ENCODE measurements around the gene STARD3.

Gene STARD3

GRCh38 chr17:39661744-39662541 is 25.0 kb downstream of the STARD3 start:
- no peak for DNase-seq

DNA sequence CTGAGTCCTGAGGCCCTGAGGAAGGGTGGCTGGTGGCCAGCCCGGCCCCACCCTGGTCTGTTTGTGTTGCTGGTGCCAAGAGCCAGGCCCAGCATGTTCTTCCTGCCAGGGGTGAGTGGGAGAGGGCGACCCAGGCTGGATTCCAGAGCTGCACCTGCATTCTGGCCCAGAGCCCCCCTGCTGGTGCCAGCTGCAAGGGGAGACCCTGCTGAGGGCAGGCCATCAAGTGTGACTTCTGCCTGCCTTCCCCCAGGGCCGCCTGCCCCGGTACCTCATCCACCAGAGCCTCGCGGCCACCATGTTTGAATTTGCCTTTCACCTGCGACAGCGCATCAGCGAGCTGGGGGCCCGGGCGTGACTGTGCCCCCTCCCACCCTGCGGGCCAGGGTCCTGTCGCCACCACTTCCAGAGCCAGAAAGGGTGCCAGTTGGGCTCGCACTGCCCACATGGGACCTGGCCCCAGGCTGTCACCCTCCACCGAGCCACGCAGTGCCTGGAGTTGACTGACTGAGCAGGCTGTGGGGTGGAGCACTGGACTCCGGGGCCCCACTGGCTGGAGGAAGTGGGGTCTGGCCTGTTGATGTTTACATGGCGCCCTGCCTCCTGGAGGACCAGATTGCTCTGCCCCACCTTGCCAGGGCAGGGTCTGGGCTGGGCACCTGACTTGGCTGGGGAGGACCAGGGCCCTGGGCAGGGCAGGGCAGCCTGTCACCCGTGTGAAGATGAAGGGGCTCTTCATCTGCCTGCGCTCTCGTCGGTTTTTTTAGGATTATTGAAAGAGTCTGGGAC is 25.8 kb downstream of the STARD3 start:
- no peak for DNase-seq

- DNase-seq = peak; percentile 45
Measured at GRCh38 chr17:39663340-39663687, 26.4 kb downstream of the STARD3 start.

- DNase-seq = peak; percentile 59
Measured at GRCh38 chr17:39663688-39664580, 27.0 kb downstream of the STARD3 start.

GRCh38 chr17:39664581-39665561 is 27.9 kb downstream of the STARD3 start, which contains the start of gene TCAP:
Gene TCAP, plus strand, starts transcription at chr17:39665349. Its CDS starts 11 bp downstream, at chr17:39665360.
- peak; percentile 54 for DNase-seq

GRCh38 chr17:39665642-39666224 is 28.8 kb downstream of the STARD3 start:
- peak; percentile 68 for DNase-seq

DNA sequence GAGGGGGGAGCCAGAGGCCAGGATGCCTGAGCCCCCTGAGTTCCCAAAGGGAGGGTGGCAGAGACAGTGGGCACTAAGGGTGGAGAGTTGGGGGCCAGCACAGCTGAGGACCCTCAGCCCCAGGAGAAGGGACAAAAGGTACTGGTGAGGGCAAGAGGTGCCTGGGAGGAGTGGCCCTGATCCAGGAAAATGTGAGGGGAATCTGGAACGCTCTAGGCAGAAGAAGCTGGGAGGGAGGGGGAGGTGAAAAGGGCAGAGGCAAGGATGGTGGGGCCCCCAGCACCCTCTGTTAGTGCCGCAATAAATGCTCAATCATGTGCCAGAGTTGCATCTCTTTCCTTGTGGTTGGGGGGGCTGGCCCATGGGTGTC is 29.3 kb downstream of the STARD3 start:
- no peak for DNase-seq

DNA sequence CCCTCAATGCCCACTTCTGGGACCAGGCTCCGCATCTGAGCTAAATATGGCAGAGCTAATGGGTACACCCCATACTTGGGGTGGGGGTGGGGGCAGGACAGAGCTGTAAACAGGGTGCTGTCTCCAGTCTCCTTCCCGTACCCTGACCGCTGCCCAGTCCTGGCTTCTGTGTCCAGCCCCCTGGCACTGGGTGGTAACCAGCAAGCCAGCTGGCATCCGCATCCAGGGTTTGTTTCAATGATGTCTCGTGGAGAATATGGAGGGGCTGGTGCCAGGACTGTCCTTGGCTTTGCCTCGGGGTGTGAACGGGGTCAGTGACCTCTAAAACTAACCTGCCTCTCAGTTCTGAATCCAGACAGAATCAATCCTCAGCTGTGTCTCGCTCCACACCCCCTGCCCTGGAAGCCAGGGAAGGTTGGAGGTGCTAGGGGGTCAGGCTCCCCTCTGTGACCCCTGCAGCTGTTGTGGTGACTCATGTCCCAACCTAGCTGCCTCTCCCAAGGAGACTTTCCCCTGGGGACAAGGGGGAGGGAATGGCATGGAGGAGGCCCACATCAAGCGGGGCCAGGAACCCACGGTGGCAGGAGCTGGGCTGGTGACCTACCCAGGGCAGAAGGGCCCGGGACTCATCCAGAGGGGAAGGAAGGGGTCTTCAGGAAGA is 29.8 kb downstream of the STARD3 start:
- peak; percentile 46 for DNase-seq

- DNase-seq = peak; percentile 95
Measured at GRCh38 chr17:39667262-39667944, 30.5 kb downstream of the STARD3 start.

DNA sequence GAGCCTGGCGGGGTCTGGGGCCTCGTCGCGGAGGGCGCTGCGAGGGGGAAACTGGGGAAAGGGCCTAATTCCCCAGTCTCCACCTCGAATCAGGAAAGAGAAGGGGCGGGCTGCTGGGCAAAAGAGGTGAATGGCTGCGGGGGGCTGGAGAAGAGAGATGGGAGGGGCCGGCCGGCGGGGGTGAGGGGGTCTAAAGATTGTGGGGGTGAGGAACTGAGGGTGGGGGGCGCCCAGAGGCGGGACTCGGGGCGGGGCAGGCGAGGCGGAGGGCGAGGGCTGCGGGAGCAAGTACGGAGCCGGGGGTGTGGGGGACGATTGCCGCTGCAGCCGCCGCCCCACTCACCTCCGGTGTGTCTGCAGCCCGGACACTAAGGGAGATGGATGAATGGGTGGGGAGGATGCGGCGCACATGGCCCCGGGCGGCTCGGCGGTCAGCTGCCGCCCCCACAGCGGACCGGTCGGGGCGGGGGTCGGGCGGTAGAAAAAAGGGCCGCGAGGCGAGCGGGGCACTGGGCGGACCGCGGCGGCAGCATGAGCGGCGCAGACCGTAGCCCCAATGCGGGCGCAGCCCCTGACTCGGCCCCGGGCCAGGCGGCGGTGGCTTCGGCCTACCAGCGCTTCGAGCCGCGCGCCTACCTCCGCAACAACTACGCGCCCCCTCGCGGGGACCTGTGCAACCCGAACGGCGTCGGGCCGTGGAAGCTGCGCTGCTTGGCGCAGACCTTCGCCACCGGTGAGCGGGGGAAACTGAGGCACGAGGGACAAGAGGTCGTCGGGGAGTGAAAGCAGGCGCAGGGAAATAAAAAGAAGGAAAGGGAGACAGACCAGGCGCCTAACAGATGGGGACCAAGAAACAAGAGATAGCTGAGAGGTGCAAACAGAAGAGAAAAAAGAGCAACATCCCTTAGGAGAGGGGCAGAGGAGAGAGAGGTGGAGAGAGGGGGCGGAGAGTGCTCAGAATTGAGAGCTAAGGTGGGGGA is 31.3 kb downstream of the STARD3 start, which contains the start of gene PNMT:
Gene PNMT, plus strand, starts transcription at position 509 of the 980 bp plus-strand sequence. Its CDS starts 23 bp downstream, at position 532.
- DNase-seq = peak; percentile 90

GRCh38 chr17:39669897-39670735 is 33.2 kb downstream of the STARD3 start:
- no peak for DNase-seq

DNA sequence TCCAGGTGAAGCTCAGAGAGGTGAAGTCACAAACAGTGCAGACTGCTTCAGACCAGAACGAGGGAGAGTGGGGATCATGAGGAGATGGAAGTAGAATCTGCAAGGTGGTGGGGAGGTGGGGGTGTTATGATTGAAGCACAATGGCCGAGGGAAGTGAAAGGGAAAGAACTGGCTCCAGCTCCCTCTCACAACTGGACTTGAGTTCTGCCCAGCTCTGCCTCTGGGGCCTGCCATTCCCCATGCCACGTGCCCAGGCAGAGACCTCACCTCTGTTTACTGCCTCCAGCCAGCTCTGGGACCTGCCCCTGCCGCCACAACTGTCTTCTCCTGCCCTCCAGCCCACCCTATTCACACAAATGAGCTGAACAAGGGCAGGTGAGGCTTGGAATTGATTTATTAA is 33.8 kb downstream of the STARD3 start:
- DNase-seq = no peak

- peak; percentile 71 for DNase-seq
Measured at GRCh38 chr17:39671651-39672521, 34.9 kb downstream of the STARD3 start.

DNA sequence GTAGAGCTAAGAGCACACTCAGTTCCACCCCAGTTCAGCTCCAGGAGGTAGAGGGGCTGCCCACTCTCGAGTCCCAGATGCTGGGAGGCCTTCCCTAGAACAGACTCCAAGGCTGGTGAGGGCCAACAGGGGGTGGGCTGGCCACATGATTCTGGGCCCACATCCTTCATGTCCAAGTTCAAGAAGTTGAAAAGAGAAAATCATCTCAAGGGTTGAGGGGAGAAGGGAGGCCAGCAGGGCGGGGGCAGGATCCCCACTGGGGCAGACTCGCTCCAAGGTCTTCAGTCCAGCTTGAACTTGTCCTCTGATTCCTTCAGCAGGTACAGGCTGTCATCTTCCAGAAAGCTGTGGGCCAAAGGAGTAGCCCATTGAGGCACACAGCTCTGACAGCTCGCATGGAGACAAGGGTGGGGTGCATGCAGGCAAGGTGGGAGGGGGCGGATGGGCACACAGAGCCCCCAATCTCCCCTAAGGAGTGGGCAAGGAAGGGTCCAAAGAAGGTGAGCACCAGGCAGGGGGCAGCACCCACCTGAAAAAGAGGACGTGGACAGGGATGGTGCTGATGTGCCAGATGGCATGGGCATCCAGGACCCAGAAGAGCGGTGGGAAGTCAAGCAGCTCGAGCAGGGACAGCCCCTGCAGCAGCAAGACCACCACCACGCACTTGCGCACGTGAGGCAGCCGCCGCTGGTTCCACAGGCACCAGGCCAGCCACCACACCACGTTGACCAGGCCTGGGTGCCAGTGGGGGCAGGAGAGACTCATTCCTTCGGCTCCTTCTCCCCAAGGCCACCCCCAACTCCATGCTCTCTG is 35.8 kb downstream of the STARD3 start:
- no peak for DNase-seq

GRCh38 chr17:39673335-39674081 is 36.6 kb downstream of the STARD3 start:
- DNase-seq = no peak

All from hematopoietic multipotent progenitor cell treated with erythropoietin and hydrocortisone succinate and interleukin-3 and kit ligand, for 4 days (in vitro differentiated cells).